OCI-LY1 (cell line): Measurements from ENCODE around the gene SPRN.

Source experiments
- H2AFZ ChIP-seq: fragments of 200-600 bp; sonication (generic), shearing (Covaris generic); 2 replicates; pipeline ENCODE4 v1.6.0; 2014; ENCODE audit warnings: antibody characterized with exemption, mild to moderate bottlenecking, low read length
- H3F3A ChIP-seq: fragments of 200-600 bp; sonication (generic), shearing (Covaris generic); 2 replicates; pipeline ENCODE4 v1.6.0; 2014; ENCODE audit warnings: mild to moderate bottlenecking, antibody characterized with exemption, low read length, moderate library complexity; ENCODE audit not compliant: insufficient read depth
- H3K27ac ChIP-seq: fragments of 200-600 bp; sonication (generic); 2 replicates; pipeline ENCODE4 v1.5.1; 2014; ENCODE audit warnings: low read length, mixed run types, mild to moderate bottlenecking, low read depth; ENCODE audit not compliant: poor library complexity, severe bottlenecking
- H3K27me3 ChIP-seq: fragments of 200-600 bp; sonication (generic); 2 replicates; pipeline ENCODE4 v1.6.0; 2014; ENCODE audit warnings: antibody characterized with exemption, mild to moderate bottlenecking, low read length, moderate library complexity; ENCODE audit not compliant: insufficient read depth
- H3K36me3 ChIP-seq: fragments of 200-600 bp; sonication (generic); 2 replicates; pipeline ENCODE4 v1.6.1; 2014; ENCODE audit warnings: mild to moderate bottlenecking, antibody characterized with exemption, low read length, moderate library complexity, mixed read lengths; ENCODE audit not compliant: insufficient read depth
- H3K4me1 ChIP-seq: fragments of 200-600 bp; sonication (generic); 2 replicates; pipeline ENCODE4 v1.5.1; 2014; ENCODE audit warnings: mild to moderate bottlenecking, low read length, moderate library complexity; ENCODE audit not compliant: insufficient read depth, severe bottlenecking
- H3K4me2 ChIP-seq: fragments of 200-600 bp; sonication (generic), shearing (Covaris generic); 2 replicates; pipeline ENCODE4 v1.6.1; 2014; ENCODE audit warnings: low read length
- H3K4me3 ChIP-seq: fragments of 200-600 bp; sonication (generic); 2 replicates; pipeline ENCODE4 v1.5.1; 2014; ENCODE audit warnings: low read length, low read depth, mild to moderate bottlenecking, mixed read lengths; ENCODE audit not compliant: poor library complexity, severe bottlenecking
- H3K79me2 ChIP-seq: fragments of 200-600 bp; shearing (Covaris generic); 2 replicates; pipeline ENCODE4 v1.6.1; 2016; ENCODE audit warnings: mixed run types, low read length, mixed read lengths; ENCODE audit not compliant: insufficient read depth
- H3K9ac ChIP-seq: fragments of 200-600 bp; sonication (generic), shearing (Covaris generic); 2 replicates; pipeline ENCODE4 v1.6.1; 2014; ENCODE audit warnings: mild to moderate bottlenecking, low read length, mixed read lengths
- H3K9me2 ChIP-seq: fragments of 200-600 bp; sonication (generic), shearing (Covaris generic); 2 replicates; pipeline ENCODE4 v1.6.1; 2014; ENCODE audit warnings: low read depth, mild to moderate bottlenecking, low read length, mixed read lengths
- H3K9me3 ChIP-seq: fragments of 200-600 bp; shearing (Covaris generic); 2 replicates; pipeline ENCODE4 v1.6.1; 2014; ENCODE audit warnings: low read length, mixed read lengths
- H4K20me1 ChIP-seq: fragments of 200-600 bp; sonication (generic), shearing (Covaris generic); 2 replicates; pipeline ENCODE4 v1.6.0; 2016; ENCODE audit warnings: mild to moderate bottlenecking, low read length; ENCODE audit not compliant: insufficient read depth
- EZH2 ChIP-seq: fragments of 200-600 bp; sonication (generic), shearing (Covaris generic); IDR thresholded peaks from 2 replicates; pipeline ENCODE4 v1.8.0; 2017; ENCODE audit warnings: borderline replicate concordance, mixed run types, mild to moderate bottlenecking, antibody characterized with exemption, low read length, moderate library complexity, mixed read lengths
- TF ChIP-seq, protein P1 (sequence below): fragments of 200-600 bp; sonication (generic), shearing (Covaris generic); IDR thresholded peaks from 2 replicates; pipeline ENCODE4 v1.5.1; 2017; ENCODE audit warnings: mild to moderate bottlenecking, antibody characterized with exemption, low read length, moderate library complexity, mixed read lengths

Gene SPRN

DNA sequence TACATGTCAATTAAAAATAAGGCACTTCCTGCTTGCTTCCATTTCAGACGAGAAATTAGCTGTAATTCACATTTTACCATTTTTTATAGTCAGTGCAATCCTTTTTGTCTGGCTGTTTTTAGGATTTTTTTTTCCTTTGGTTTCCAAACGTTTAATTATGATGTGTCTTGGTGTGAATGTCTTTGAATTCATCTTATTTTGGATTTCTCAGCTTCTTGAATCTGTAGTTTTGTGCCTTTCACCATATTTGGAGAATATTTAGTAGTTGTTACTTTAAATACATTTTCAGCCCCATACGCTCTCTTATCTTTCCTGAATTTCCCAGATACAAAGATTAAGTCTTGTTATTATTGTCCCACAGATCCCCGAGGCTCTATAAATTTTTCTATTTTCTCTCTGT is 26.9 kb upstream of the SPRN start:
- Histone ChIP-seq H3K9ac (no peak overlapping the region), H3K79me2 (no peaks in the 10 kb centered on the region), H3K9me3 (peaks cover 20% of the 10 kb centered on the region), H3F3A (no peaks in the 10 kb centered on the region), H3K4me1 (peaks cover 4% of the 10 kb centered on the region), H3K27ac (no peak overlapping the region), H3K9me2 (no peaks in the 10 kb centered on the region), H3K4me3 (no peak overlapping the region), H2AFZ (no peak overlapping the region), H3K4me2 (no peak overlapping the region), H4K20me1 (no peaks in the 10 kb centered on the region), H3K27me3 (no peaks in the 10 kb centered on the region), H3K36me3 (no peaks in the 10 kb centered on the region)
- TF ChIP-seq, protein P1, sequence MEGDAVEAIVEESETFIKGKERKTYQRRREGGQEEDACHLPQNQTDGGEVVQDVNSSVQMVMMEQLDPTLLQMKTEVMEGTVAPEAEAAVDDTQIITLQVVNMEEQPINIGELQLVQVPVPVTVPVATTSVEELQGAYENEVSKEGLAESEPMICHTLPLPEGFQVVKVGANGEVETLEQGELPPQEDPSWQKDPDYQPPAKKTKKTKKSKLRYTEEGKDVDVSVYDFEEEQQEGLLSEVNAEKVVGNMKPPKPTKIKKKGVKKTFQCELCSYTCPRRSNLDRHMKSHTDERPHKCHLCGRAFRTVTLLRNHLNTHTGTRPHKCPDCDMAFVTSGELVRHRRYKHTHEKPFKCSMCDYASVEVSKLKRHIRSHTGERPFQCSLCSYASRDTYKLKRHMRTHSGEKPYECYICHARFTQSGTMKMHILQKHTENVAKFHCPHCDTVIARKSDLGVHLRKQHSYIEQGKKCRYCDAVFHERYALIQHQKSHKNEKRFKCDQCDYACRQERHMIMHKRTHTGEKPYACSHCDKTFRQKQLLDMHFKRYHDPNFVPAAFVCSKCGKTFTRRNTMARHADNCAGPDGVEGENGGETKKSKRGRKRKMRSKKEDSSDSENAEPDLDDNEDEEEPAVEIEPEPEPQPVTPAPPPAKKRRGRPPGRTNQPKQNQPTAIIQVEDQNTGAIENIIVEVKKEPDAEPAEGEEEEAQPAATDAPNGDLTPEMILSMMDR: no peak

DNA sequence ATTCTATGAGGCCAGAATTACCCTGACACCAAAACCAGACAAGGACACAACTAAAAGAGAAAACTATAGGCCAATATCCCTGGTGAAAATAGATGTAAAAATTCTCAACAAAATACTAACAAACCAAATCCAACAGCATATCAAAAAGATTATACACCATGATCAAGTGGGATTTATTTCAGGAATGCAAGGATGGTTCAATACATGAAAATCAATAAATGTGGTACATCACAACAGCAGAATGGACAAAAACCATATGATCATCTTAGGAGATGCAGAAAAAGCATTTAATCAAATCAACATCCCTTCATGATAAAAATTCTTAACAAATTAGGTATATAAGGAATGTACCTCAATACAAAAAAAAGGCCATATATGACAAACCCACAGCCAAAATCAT is 23.7 kb upstream of the SPRN start:
- TF ChIP-seq EZH2: no peak
- TF ChIP-seq, protein P1: no peak
- H3K27me3 ChIP-seq: no peaks in the 10 kb centered on the region
- H3K9ac ChIP-seq: no peak overlapping the region
- H3K36me3 ChIP-seq: no peaks in the 10 kb centered on the region
- no peak overlapping the region for H3K4me3 ChIP-seq
- no peaks in the 10 kb centered on the region for H3K9me2 ChIP-seq
- peaks cover 20% of the 10 kb centered on the region for H3K9me3 ChIP-seq
- no peaks in the 10 kb centered on the region for H3K4me1 ChIP-seq
- H3K4me2 ChIP-seq: no peak overlapping the region
- no peaks in the 10 kb centered on the region for H3K79me2 ChIP-seq
- H4K20me1 ChIP-seq: no peaks in the 10 kb centered on the region
- no peak overlapping the region for H3K27ac ChIP-seq
- H2AFZ ChIP-seq: no peak overlapping the region
- no peaks in the 10 kb centered on the region for H3F3A ChIP-seq

DNA sequence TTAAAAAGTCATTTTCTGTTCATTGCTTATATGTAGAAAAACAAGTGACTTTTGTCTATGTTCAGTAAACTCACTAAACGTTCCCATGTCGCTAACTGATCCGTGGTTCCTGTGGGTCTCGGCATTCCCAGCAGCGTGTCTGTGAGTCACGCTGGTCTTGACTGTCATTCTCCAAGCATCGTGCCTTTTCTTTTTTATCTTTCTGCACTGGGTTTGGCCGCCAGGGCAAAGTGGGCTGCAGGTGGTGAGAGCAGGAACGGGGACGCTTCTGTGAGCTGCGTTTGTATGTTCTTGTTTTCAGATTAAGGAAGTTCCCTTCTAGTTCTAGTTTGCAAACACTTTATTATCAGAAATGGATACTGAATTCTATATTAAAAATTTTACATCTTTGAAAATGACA is 22.6 kb upstream of the SPRN start:
- H3K4me2 ChIP-seq: no peak overlapping the region
- H3K36me3 ChIP-seq: no peaks in the 10 kb centered on the region
- peaks cover 20% of the 10 kb centered on the region for H3K9me3 ChIP-seq
- no peaks in the 10 kb centered on the region for H3F3A ChIP-seq
- H3K79me2 ChIP-seq: no peaks in the 10 kb centered on the region
- H3K27ac ChIP-seq: no peak overlapping the region
- H4K20me1 ChIP-seq: no peaks in the 10 kb centered on the region
- no peak overlapping the region for H3K9ac ChIP-seq
- no peaks in the 10 kb centered on the region for H3K9me2 ChIP-seq
- no peaks in the 10 kb centered on the region for H3K4me1 ChIP-seq
- no peak for TF ChIP-seq EZH2
- TF ChIP-seq, protein P1: no peak
- H3K4me3 ChIP-seq: no peak overlapping the region
- H2AFZ ChIP-seq: no peak overlapping the region
- H3K27me3 ChIP-seq: no peaks in the 10 kb centered on the region
